Osteocyte (in vitro differentiated cells): ENCODE data around the gene RAD51B. TPM values are rescaled to one million over a fixed set of nuclear protein-coding genes. Genes with fewer than 3 reads are reported as not detected.

Experiments
- DNase-seq: peaks from one replicate; pipeline ENCODE4 v3.0.0; 2021; ENCODE audit warnings: mixed read lengths; ENCODE audit not compliant: unreplicated experiment; ENCODE audit errors: extremely low spot score
- H3K27ac Mint-ChIP-seq: one replicate; pipeline ENCODE4 v1.8.0; 2021; ENCODE audit warnings: mild to moderate bottlenecking, mixed read lengths; ENCODE audit not compliant: unreplicated experiment
- H3K27me3 Mint-ChIP-seq: one replicate; pipeline ENCODE4 v1.8.0; 2021; ENCODE audit warnings: mixed read lengths; ENCODE audit not compliant: unreplicated experiment
- H3K36me3 Mint-ChIP-seq: one replicate; pipeline ENCODE4 v1.8.0; 2021; ENCODE audit warnings: mixed read lengths; ENCODE audit not compliant: unreplicated experiment
- H3K4me1 Mint-ChIP-seq: one replicate; pipeline ENCODE4 v1.8.0; 2021; ENCODE audit warnings: mixed read lengths; ENCODE audit not compliant: unreplicated experiment
- H3K4me3 Mint-ChIP-seq: one replicate; pipeline ENCODE4 v1.8.0; 2021; ENCODE audit warnings: mild to moderate bottlenecking, moderate library complexity, mixed read lengths; ENCODE audit not compliant: unreplicated experiment
- H3K9me3 Mint-ChIP-seq: one replicate; pipeline ENCODE4 v1.8.0; 2021; ENCODE audit warnings: mixed read lengths; ENCODE audit not compliant: unreplicated experiment
- total RNA-seq: library from RNA; stranded (reverse); gene quantifications from 2 replicates; pipeline ENCODE4 v1.2.1, GENCODE V29; 2021
- TF ChIP-seq, protein P1 (sequence below): fragments of 200-600 bp; sonication (generic); IDR thresholded peaks from 2 replicates; pipeline ENCODE4 v1.5.0; 2021; ENCODE audit warnings: antibody characterized with exemption, mild to moderate bottlenecking, moderate library complexity

RAD51B gene
- total RNA-seq, 1 donor from 2014 or later: 12.7 TPM

DNA sequence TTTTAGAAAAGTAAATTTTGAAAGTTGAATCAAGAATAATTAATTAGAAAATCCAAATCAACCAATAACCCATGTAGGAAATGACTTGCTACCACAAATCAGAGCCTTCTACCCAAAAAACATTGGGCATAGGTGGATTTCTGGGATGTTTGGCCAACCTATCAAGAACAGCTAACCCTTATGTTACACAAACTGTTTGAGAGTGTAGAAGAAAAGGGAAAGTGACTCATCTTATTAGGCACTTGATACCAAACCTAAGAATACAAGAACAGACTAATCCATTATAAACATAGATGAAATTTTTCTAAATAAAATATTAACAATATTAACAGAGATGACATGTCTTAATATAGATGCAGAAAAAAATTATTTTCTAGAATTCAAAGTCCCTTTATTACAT is 712.9 kb downstream of the RAD51B start:
- no peak overlapping the region for H3K27ac Mint-ChIP-seq
- H3K4me3 Mint-ChIP-seq: no peak overlapping the region
- peaks cover 14% of the 10 kb centered on the region for H3K36me3 Mint-ChIP-seq

DNA sequence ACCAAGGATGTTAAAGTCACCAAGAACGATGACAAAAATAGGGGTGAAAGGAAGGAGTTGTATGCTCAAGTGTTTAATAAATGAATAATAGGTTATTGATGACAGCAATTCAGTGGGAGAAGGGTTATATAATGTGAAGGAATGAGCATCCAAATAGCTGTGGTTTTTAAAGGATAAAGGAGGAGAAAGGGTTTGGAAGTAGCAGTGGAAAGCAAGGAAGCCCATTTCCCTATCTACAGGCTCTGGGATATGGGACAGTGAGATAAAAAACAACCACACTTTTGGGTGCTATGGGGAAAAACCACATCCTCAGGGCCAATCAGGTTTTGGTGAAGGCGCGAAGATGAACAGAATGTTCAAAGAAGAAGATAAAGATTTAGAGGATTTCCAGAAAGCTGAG is 714.7 kb downstream of the RAD51B start:
- Mint-ChIP-seq H3K4me3 (no peak overlapping the region), H3K27ac (no peak overlapping the region)
- TF ChIP-seq, protein P1, sequence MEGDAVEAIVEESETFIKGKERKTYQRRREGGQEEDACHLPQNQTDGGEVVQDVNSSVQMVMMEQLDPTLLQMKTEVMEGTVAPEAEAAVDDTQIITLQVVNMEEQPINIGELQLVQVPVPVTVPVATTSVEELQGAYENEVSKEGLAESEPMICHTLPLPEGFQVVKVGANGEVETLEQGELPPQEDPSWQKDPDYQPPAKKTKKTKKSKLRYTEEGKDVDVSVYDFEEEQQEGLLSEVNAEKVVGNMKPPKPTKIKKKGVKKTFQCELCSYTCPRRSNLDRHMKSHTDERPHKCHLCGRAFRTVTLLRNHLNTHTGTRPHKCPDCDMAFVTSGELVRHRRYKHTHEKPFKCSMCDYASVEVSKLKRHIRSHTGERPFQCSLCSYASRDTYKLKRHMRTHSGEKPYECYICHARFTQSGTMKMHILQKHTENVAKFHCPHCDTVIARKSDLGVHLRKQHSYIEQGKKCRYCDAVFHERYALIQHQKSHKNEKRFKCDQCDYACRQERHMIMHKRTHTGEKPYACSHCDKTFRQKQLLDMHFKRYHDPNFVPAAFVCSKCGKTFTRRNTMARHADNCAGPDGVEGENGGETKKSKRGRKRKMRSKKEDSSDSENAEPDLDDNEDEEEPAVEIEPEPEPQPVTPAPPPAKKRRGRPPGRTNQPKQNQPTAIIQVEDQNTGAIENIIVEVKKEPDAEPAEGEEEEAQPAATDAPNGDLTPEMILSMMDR: no peak

More for the DNA sequence above, 712.9 kb downstream of the RAD51B start:
- TF ChIP-seq, protein P1: no peak
- Mint-ChIP-seq H3K4me1 (peaks cover 11% of the 10 kb centered on the region), H3K27me3 (no peaks in the 10 kb centered on the region), H3K9me3 (peaks cover 27% of the 10 kb centered on the region)
- no peak for DNase-seq

DNA sequence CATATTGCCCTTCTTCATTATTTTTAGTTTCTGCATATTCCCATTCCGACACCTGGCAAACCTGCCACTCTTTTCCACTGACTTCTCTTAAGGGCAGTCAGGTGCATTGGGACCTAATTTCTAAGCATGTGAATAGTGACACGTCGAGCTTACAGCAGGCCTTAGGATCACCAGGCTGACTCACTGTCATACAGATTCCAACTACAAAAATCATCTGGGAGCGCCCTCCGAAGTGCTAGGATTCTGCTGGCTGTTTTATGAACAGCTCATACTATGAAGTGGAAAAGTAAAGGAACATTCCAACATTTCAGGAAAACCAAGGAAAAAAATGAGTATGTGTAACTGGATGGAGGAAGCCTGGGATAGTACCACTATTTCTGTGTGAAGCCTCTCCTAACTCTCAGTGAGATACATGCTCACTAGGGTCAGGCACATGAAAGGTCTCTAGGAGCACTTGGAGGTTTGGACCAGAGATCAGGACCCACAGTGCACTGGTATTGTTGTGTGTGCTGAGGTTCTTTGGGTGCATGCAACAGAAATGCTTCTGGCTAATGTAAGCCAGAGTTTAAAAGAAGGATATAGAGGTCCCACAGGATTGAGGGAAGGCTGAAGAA is 715.9 kb downstream of the RAD51B start:
- Mint-ChIP-seq H3K27me3 (no peaks in the 10 kb centered on the region), H3K27ac (no peak overlapping the region), H3K36me3 (peaks cover 4% of the 10 kb centered on the region), H3K9me3 (peaks cover 17% of the 10 kb centered on the region), H3K4me3 (no peak overlapping the region), H3K4me1 (peaks cover 15% of the 10 kb centered on the region)
- no peak for DNase-seq
- TF ChIP-seq, protein P1: no peak

More for the DNA sequence above, 714.7 kb downstream of the RAD51B start:
- no peak for DNase-seq
- Mint-ChIP-seq H3K27me3 (no peaks in the 10 kb centered on the region), H3K4me1 (peaks cover 10% of the 10 kb centered on the region), H3K36me3 (peaks cover 14% of the 10 kb centered on the region), H3K9me3 (peaks cover 22% of the 10 kb centered on the region)

DNA sequence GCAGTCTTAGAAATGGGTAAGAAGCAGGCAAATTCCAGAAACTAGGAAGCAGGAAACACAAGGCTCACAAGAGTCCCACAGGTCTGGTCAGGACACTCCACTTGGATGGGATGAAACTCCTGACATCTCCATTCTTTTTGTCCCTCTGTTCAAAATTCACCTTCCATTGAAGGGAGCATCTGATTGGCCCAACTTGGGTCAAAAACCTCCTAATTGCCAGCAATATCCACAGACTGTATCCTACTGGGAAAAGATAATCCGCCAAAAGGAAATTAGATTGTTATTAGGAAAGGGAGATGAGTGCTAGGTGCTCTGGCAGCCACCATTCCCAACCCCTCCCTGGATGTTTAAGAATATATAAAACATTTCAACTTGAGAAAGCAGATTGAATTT is 716.4 kb downstream of the RAD51B start:
- Mint-ChIP-seq H3K27me3 (no peaks in the 10 kb centered on the region), H3K36me3 (peaks cover 2% of the 10 kb centered on the region), H3K4me3 (no peak overlapping the region), H3K9me3 (peaks cover 15% of the 10 kb centered on the region), H3K4me1 (peaks cover 15% of the 10 kb centered on the region), H3K27ac (no peak overlapping the region)
- TF ChIP-seq, protein P1: no peak
- no peak for DNase-seq

DNA sequence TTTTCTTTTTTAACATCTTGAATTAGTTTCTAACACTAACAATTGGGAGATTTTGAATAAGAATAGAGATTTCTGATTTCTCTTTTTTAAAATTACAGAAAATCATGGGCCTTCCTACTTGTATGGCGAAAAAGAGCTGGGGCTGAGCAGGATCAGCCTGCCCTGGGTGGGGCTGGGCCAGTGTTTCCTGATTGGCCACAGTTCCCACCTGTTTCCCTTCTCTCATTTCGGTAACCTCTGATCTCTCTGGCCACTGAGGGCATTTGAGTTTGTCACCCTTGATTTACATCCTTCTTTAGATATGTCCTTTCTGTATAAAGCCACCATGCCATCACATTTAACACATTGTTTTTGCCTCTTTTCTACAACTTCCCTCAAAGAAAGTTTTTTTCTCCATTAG is 719.1 kb downstream of the RAD51B start:
- Mint-ChIP-seq H3K9me3 (peaks cover under 1% of the 10 kb centered on the region), H3K27ac (no peak overlapping the region), H3K27me3 (no peaks in the 10 kb centered on the region), H3K4me3 (no peak overlapping the region), H3K36me3 (no peaks in the 10 kb centered on the region), H3K4me1 (peaks cover 18% of the 10 kb centered on the region)
- no peak for DNase-seq
- TF ChIP-seq, protein P1: no peak
